HG02938 (cell line): Measurements from ENCODE around the gene SDF2.
"Not testable (repeated sequence)": the region's sequence is repeated elsewhere in the genome, so short reads cannot be mapped to it uniquely, and the experiment has no call there.

Source experiments
- ATAC-seq: cut with Tn5 transposase; IDR thresholded peaks from one replicate; pipeline ENCODE4 v1.9.1; 2021; ENCODE audit warnings: mild to moderate bottlenecking, moderate library complexity; ENCODE audit not compliant: unreplicated experiment

The SDF2 gene

DNA sequence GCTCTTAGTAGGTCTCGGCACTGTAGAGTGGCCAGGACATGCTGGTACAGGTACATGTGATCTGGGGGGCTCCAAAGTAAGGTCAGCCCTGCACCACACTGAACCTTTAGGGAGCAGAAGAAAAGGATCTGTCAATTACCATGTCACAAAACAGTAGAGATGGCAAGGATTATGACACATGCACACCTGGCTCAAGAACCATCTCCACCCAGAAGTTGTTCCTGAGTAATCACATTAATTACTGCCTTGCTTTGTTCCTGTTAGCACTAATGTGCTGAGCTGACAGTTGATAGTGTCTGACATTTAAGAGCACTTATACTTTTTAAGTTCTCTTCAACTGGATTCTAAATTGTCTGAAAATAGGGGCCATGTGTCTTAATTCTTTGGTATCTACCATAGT is 26.2 kb downstream of the SDF2 start:
- no peak for ATAC-seq

DNA sequence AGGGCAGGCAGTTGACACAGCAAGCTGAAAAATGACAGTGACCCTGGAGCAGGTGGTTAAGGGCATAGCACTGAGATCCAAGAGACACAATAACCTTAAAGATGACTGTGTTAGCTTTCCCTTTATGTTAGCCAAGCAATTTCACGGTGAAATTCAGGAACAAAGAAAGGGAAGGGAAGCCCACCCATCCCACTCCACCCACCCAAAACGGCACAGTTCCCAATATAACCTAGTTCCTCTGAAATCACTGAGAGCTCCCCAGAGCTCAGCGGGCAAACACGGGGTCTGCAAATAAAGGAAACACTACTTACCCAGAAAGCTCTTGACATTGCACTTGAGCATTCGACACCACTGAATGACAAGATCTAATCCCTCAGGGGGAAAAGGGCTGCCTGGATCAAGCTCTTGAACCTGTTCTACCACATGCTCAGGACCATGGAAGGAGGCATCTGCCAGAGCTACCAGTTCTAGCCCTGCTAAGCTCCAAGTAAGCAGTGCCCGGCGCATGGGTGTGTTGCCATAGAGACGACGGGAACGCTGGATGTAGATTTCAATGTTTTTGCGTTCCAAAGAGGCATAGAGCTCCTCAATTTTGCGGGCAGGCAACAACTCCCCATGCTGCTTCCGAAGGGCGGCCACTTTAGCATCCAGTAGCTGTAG is 27.4 kb downstream of the SDF2 start:
- ATAC-seq = no peak

DNA sequence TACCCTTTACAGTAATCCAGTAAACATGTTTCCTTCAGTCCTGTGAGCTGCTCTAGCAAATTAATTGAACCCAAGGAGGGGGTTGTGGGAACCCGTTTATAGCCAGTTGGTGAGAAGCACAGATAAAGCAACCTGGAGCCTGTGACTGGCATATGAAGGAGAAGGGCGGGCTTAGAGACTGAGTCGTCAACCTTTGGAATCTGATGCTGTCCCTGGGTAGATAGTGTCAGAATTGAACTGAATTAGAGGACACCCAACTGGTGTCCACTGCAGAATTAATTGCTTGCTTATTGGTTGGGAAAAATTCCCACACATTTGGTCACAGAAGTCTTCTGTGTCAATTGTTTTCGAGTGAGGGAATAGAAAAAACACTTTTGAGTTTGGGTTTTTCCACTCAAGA is 34.9 kb downstream of the SDF2 start:
- no peak for ATAC-seq

DNA sequence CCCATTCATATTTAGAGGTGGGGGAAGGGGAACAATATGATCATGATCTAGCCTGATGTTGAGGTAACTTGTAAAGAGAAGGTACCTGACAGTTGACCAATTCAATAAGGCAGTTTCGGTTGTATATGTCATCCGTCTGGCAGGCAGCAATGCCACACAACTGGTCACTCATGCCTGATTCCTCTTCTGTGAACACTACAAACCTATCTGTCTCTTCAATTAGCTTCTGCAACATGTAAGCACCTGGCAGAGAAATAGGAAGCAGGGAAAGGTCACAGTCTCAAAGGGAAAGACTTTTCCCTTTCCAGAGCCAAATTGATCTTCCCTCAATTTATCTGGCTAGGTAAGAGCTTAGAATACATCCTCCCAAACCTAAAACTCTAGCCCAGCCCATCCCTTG is 37.6 kb downstream of the SDF2 start:
- no peak for ATAC-seq

DNA sequence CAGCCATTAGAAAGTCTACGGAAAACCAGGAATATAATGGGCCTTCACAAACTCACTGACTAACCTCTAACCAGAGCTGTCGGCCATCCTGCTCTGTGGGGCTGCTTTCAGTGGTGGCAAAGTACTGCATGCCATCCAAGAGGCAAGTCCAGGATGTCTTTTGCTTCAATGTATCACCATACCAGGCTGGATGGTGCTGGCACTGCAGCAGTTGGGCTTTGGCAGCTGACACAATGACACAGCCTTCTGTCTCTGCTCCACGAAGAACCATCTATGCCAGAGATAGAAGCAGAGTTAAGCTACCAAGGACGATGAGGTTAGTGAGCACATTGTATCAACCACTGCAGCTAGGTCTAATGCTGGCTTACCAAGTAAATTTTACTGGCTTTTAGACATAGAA is 38.0 kb downstream of the SDF2 start:
- no peak for ATAC-seq

DNA sequence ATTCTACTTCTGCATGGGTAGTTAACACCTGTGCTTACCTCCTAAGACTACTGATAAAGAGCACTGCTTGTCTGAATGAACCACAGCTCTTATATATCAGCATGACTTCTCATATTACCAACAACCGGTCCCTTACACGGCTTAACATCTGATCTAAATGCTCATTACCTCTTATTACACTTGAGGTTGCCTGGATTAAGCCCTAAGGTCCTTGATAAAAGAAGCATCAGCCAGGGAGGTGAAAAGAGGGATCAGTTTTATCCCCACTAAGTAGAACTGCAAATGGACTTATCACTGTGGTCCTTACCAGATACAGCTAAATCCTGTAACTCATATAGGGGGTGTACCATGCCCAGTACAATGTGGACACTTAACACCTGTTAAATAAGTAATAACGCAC is 39.5 kb downstream of the SDF2 start:
- ATAC-seq = no peak

DNA sequence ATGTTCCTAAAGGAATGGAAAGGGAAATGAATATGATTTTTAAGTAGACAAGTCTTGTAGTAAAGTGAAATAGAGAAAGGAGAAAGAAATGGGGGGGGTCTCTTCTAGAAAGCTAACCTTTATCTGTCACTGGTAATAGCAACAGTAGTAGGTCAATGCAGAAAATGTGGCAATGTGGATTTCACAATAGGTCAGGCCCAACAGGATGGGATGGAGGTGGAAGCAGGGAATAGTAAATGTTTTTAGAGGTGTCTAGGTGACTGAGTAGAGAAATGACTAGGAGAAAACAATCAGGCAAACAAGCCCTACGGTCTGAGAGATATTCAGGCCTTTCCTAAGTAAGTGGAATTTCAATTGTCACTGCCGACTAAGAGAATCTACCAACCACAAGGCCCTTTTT is 41.7 kb downstream of the SDF2 start:
- no peak for ATAC-seq

DNA sequence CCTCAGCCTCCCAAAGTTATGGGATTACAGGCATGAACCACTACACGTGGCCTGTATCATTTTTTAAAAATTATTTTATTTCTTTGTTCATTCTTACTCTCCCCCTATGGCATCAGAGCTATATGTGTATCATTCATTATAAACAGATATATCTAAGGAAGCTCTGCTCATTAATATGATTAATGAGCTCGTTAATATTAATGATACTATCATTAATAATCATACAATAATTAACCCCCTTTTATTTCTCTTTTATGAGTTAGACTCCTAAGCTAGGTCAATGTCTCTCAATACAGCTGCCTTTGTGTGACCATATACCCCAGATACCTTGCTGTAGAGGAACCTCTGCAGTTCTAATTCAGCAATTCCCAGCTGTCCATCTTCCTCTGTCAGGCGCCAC is 43.2 kb downstream of the SDF2 start:
- no peak for ATAC-seq

DNA sequence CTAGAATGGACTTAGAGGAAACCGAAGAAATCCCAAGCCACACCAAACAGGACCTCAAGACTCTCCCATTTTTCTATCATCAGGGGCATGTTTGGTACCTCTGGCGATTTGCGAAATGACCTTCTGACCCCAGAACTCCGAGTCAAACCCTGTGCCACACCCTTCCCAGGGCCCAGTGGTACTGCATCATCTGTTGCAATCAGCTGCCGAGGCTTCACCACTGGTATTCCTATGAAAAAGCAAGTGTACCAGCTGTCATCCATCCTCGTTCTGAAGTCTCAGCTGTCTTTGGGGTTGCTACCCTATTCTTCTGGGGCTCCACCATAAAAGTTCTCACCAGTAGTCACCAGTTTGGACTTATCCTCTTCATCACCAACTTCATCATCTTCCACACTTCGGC is 45.4 kb downstream of the SDF2 start:
- ATAC-seq = no peak

DNA sequence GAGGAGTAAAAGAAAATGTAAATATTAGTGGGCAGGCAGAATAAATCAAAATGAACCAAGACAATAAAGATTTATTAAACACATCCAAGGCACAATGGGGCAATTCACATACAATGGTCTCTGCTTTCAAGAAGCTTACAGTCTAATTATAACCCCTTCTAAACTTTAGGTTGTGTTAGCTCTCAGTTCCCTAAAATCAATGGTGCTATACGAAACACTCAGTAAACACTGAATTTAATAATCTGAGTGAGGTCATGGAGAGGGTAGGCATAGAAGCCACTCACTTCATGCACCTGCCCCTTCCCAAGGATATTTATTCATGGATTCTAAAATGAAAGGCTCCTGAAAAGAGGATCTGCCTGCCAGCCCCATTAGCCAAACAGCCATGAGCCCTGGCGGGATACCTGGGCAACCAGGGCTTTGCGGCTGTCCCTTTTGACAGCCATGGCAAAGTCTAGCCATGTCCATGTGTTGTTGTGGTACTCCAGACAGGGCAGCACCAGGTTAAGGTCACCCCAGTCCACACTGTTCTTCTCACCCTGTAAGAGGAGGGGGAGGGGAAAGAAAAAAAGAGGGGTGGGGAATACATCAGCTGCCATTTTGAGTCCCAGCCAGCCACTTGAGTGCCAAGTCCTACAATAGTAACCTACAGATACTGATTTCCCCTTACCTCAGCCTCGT is 46.3 kb downstream of the SDF2 start:
- no peak for ATAC-seq

DNA sequence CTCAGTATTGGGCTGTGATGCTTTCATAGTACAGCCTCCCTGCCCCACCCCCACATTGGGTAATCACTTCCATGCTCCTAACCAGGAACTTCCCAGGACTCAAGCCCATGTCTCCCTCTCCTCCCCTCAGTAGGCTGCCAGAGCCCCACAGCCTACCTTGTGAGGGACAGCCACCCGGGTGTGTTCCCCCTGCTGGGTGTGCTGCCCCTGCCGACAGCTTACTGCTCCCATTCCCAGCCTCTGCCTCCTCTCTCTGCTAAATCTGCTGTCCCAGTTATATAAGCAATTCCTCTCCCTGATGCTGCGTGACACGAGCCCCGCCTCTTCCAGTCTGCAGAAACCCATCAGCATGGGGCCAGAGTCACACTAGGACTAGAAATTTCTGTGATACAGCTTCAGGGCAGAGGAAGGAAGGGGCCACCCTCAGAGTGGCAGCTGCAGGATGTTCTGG is 47.8 kb downstream of the SDF2 start, which contains the start of gene RSKR:
RSKR (minus strand) TSS at position 255 of the 451 bp plus-strand sequence; CDS start at position 231, 24 bp downstream.
- no peak for ATAC-seq

DNA sequence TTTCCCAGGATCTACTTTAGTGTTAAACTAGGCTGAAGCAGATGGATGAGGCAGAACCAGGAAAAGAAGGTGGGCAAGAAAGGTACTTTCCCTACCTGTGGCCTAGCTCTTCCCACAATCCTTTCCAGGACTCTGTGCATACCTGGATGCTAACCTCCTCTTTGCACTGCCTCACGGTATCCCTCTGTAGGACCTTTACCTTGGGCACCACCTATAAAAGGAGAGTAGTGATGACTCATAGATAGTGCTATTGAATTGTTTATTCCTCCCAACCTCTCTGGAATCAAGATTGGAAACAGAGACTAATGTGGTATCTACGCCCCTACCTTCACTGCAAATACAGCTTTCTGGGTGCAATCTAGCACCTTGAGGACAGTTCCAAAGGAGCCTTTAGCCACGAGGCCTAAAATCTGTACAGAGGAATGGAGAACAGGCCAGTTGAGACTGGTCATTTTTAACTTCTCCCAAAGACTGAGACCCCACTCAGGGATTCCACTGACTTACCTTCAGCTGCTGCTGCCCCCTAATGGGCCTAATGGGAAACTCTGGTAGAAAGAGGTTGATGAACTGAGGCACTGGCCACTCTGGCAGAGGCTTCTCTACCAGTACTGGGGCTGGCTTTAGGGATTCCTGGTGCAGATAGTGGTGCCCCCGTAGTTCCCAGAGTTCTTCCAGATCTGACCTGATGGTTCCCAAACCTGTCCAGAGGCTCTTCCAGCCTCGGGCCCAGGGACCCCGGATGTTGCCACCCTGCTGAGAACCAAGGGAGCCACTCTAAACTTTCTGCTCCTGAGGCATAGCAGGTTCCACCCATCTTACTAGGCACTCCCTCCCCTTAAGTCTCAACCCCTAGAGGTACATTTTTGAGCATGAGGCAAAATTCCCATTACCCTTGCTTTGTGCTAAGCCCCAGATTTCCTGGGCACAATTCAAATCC is 48.5 kb downstream of the SDF2 start:
- no peak for ATAC-seq

DNA sequence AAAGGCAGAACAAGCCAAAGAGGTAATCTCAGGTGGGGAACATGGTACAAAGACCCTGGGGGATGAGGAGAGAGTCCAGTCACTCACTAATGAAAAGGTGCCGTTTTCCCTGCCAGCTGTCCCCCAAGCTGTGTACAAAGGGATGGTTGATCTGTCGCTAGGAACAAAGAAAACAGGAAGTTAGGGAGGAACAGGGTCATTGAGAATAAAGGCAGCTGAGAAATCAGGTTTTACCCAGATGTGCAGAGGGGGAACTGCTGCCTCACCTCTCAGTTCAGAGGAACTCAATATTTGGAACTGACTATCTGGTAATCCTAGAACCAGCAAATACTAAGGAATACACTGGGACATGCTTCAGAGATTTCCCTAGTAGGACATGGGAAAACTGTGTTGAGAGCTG is 49.2 kb downstream of the SDF2 start:
- no peak for ATAC-seq

DNA sequence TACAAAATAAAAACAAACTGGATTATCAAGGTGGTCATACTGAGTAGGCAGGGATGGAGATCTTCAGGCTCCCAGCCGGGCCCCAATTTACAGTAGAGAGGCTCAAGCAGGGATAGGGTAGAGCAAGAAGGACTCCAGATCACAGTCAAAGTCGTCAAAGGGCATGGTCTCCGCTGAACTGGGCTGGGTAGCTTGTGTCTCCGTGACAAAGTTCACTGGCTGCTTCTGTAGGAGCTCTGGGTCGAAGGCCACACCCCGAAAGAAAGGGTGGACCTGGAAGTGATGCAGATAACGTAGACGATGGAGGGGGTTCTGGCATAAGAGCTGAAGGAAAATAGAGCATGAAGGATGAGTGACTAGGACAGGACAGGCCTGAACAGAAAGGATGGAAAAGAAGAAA is 51.3 kb downstream of the SDF2 start:
- ATAC-seq = no peak

DNA sequence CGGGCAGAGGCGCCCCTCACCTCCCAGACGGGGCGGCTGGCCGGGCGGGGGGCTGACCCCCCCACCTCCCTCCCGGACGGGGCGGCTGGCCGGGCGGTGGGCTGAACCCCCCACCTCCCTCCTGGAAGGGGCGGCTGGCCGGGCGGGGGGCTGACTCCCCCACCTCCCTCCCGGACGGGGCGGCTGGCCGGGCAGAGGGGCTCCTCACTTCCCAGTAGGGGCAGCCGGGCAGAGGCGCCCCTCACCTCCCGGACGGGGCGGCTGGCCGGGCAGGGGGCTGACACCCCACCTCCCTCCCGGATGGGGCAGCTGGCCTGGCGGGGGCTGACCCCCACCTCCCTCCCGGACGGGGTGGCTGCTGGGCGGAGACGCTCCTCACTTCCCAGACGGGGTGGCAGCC is 57.7 kb downstream of the SDF2 start:
- not testable (repeated sequence) for ATAC-seq

DNA sequence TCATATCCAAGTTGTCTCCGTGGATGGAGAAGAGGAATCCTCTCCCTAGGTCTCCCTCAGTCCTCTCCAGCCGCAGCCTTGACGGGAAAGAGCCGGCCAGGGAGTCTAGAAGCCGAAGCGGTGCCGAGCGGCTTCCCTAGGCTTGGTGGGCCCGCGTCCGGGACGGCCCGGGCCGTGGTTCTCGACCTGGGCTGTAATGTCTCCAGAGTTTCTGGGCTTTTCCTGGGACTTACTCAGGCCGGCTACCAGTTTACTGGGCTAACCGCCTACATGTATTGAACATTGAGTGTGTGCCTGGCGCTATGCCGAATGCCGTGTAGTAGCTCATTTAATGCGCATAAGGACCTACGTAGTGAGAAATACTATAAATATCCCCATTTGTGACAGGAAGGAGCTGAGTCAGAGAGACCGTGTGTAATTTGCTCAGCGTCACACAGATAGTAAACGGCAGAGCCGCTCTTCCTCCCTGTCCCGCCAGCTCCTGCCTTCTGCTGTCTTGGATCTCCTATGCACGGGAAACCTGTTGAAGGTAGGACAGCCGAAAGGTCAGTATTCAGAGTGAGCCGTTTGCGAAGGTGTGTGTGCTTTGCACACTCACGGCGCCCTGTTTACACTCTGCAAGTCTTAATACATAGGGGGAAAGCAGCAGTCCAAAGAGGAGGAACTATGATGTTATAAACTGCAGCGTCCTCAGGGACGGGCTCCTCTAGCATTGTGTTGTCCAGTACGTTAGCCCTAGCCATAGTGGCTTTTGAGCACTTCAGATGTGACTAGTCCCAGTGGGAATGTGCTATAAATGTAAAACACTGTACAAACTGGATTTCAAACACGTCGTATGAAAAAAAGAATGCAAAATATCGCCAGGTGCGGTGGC is 62.2 kb downstream of the SDF2 start:
- ATAC-seq = peak; percentile 37

DNA sequence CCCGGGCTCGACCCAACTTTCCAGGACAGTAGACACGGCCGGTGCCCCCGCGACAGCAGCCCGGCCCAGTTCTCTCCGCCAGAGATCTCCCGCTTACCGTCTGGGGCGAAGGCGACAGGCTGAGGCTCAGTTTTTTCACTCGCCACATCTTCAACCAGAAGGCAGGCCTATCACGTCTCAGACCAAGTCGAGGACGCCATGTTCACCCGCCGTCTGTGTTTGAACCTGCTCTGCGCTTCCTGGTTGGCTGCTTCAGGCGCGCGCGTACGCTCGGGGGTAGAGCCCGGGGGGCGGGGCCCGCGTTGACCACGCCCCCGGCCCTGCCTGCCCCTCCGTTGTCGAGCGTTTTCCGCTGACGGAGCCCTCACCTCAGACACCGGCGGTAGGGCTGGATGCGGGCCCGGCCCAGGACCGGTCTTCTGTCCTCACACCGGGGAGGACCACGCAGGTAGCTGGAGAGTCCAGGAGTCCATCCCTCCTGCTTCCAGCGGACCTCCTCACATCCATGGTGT is 62.9 kb downstream of the SDF2 start, which contains the start of gene SPAG5:
SPAG5 (minus strand) TSS at position 227 of the 512 bp plus-strand sequence; CDS start at position 148, 79 bp downstream.
- peak; percentile 74 for ATAC-seq

DNA sequence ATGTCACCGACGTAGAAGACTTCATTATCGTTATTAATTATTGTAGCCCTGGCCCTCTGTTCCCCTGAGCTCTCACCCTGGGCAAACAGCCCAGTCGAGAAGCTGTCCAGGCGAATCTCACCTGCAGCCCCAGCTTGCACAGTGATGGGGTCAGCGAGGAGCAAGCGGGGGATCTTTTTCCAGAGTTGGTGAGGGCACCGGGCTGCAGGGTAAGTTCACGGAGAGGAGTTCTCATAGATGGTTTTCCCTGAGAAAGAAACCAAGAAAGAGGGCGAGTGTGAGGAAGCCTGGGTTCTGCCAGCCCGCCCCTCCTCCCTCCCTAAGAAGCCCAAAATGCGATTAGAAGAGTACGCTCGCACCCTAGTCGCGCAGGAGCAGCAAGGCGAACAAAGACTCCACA is 63.3 kb downstream of the SDF2 start:
- ATAC-seq = peak; percentile 5
